ENCODE measurements around the gene SMPD3. TPM values are rescaled to one million over a fixed set of nuclear protein-coding genes. Genes with fewer than 3 reads are reported as not detected.

The SMPD3 gene
- total RNA-seq, 1 experiment from 2014 or later, result 0.17 TPM

DNA sequence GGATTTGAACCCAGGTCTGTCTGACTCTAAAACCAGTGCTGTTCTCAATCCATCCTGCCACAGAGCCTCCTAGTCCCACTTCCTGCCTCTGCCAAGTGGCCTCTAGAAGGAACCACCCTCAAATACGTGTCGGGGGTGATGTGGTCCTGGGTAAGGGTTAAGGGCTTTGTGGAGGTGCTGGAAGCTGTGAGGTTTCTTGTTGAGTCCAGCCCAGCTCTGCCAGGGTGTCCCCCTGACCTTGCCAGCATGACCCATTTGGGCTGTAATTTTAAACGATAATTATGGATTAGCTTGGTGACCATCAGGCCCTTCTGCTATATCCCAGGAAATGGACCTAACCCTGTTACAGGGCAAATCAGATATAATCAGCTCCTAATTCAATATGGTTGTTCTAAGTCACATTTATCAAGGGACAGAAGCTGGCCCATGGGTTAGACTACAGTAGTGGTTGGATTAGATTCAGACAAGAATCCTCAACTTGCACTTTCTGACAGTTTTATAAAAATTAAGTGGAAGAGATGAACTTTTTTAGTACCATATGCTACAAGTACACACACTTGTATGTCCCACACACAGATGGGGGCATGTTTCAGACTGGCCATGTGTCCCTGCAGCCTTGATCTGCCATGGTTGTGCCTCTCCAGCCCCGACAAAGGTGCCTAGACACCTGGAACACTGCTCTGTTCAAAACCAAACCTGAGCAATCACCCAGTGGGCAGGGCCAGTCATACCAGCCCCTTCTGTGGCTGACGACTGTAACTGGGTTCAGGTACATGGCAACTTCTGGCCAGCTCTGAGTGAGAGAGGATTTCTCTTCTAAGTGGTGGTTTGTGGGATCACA lies 48.0 kb downstream of the SMPD3 start:
- no TSS peak for BruUV-seq (replicated peaks)
- Histone ChIP-seq H3K27me3 (replicated peaks; ENCODE audit: insufficient read depth, low read depth, low read length, poor library complexity) (no peaks in the 10 kb centered on the region), H3K4me3 (ENCODE audit: low read depth, low read length, poor library complexity, severe bottlenecking) (no peak overlapping the region), H3K4me1 (ENCODE audit: insufficient read depth, low read length, poor library complexity, severe bottlenecking) (no peaks in the 10 kb centered on the region), H3K9me3 (ENCODE audit: low read depth, low read length, poor library complexity, severe bottlenecking) (no peaks in the 10 kb centered on the region), H3K36me3 (ENCODE audit: insufficient read depth, low read length, poor library complexity, severe bottlenecking) (no peaks in the 10 kb centered on the region), H3K27ac (ENCODE audit: low read depth, low read length, poor library complexity, severe bottlenecking) (no peak overlapping the region)
- intact Hi-C loops (cut with micrococcal nuclease; ENCODE audit: unreplicated experiment), result no loop called here
- ChIA-PET POLR2A (ENCODE audit: low non-redundant PET) (no interaction called here), CTCF (interaction anchor here (0.6 kb wide), 1 partner anchor 409 kb away, joined by 5 read pairs; no protein-coding TSS in a partner anchor)
- DNase-seq (ENCODE audit: low spot score), result no peak
- TF ChIP-seq EZH2 (IDR thresholded peaks at IDR 0.05; ENCODE audit: borderline replicate concordance, low read depth, low read length, poor library complexity, severe bottlenecking), result no peak
- TF ChIP-seq, protein P1, sequence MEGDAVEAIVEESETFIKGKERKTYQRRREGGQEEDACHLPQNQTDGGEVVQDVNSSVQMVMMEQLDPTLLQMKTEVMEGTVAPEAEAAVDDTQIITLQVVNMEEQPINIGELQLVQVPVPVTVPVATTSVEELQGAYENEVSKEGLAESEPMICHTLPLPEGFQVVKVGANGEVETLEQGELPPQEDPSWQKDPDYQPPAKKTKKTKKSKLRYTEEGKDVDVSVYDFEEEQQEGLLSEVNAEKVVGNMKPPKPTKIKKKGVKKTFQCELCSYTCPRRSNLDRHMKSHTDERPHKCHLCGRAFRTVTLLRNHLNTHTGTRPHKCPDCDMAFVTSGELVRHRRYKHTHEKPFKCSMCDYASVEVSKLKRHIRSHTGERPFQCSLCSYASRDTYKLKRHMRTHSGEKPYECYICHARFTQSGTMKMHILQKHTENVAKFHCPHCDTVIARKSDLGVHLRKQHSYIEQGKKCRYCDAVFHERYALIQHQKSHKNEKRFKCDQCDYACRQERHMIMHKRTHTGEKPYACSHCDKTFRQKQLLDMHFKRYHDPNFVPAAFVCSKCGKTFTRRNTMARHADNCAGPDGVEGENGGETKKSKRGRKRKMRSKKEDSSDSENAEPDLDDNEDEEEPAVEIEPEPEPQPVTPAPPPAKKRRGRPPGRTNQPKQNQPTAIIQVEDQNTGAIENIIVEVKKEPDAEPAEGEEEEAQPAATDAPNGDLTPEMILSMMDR (conservative IDR thresholded peaks at IDR 0.05; ENCODE audit: low read depth, low read length), result no peak

DNA sequence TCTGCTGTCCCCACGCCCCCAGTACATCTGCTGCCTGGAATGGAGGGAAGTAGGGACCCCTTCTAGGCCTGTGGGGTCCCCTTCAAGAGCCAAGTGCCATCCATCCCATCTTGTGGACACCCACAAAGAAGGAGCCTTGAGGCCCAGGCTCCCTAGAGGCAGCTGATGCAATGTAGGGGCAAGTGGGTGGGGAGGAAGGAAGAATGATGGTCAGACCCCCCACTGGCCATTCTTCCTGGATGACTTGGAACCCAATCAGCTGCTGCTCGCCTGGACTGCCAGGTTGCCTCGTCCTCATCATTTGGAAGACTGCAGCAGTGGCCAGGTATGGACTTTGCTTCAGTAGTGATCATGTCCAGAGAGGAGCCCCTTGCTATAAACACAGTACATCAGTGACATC lies 48.9 kb downstream of the SMPD3 start:
- BruUV-seq (replicated peaks), result no TSS peak
- H3K9me3 ChIP-seq (ENCODE audit: low read depth, low read length, poor library complexity, severe bottlenecking), result no peaks in the 10 kb centered on the region
- ChIA-PET CTCF (no interaction called here), POLR2A (ENCODE audit: low non-redundant PET) (no interaction called here)
- no peak overlapping the region for H3K4me3 ChIP-seq (ENCODE audit: low read depth, low read length, poor library complexity, severe bottlenecking)
- no peaks in the 10 kb centered on the region for H3K4me1 ChIP-seq (ENCODE audit: insufficient read depth, low read length, poor library complexity, severe bottlenecking)
- TF ChIP-seq, protein P1 (conservative IDR thresholded peaks at IDR 0.05; ENCODE audit: low read depth, low read length), result no peak
- TF ChIP-seq EZH2 (IDR thresholded peaks at IDR 0.05; ENCODE audit: borderline replicate concordance, low read depth, low read length, poor library complexity, severe bottlenecking), result no peak
- intact Hi-C loops (cut with micrococcal nuclease; ENCODE audit: unreplicated experiment), result no loop called here
- H3K36me3 ChIP-seq (ENCODE audit: insufficient read depth, low read length, poor library complexity, severe bottlenecking), result no peaks in the 10 kb centered on the region
- no peak overlapping the region for H3K27ac ChIP-seq (ENCODE audit: low read depth, low read length, poor library complexity, severe bottlenecking)
- DNase-seq (ENCODE audit: low spot score), result peak; percentile 9
- H3K27me3 ChIP-seq (replicated peaks; ENCODE audit: insufficient read depth, low read depth, low read length, poor library complexity), result no peaks in the 10 kb centered on the region

DNA sequence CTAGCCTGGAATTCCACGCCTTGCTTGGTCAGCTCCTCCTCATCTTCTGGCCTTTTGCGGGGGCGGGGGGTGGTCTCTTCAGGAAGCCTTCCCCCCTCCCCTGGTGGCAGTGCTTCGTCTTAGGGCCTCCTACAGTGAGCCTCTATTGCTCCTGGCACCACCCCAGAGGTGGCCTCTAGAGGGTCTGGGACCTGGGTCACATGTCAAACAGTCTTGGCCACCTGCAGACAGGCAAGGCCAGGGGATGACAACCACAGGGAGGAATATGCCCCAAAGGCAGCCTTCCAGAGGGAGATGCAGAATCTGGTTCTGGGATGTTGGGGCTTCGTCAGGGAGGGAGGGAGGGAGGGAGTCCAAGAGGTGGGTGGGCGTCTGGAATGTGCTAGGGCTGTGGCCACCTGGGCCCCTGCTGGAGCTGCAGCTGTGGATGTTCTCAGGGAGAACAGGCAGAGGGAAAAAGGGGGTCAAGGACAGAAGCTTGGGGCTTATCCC lies 50.6 kb downstream of the SMPD3 start:
- intact Hi-C loops (cut with micrococcal nuclease; ENCODE audit: unreplicated experiment), result no loop called here
- H3K4me3 ChIP-seq (ENCODE audit: low read depth, low read length, poor library complexity, severe bottlenecking), result no peak overlapping the region
- no peak for DNase-seq (ENCODE audit: low spot score)
- POLR2A ChIA-PET (ENCODE audit: low non-redundant PET), result no interaction called here
- H3K4me1 ChIP-seq (ENCODE audit: insufficient read depth, low read length, poor library complexity, severe bottlenecking), result no peaks in the 10 kb centered on the region
- H3K27ac ChIP-seq (ENCODE audit: low read depth, low read length, poor library complexity, severe bottlenecking), result no peak overlapping the region
- CTCF ChIA-PET, result no interaction called here
- H3K9me3 ChIP-seq (ENCODE audit: low read depth, low read length, poor library complexity, severe bottlenecking), result no peaks in the 10 kb centered on the region
- TF ChIP-seq, protein P1 (conservative IDR thresholded peaks at IDR 0.05; ENCODE audit: low read depth, low read length), result no peak
- TF ChIP-seq EZH2 (IDR thresholded peaks at IDR 0.05; ENCODE audit: borderline replicate concordance, low read depth, low read length, poor library complexity, severe bottlenecking), result no peak
- H3K36me3 ChIP-seq (ENCODE audit: insufficient read depth, low read length, poor library complexity, severe bottlenecking), result no peaks in the 10 kb centered on the region
- no TSS peak for BruUV-seq (replicated peaks)
- H3K27me3 ChIP-seq (replicated peaks; ENCODE audit: insufficient read depth, low read depth, low read length, poor library complexity), result no peaks in the 10 kb centered on the region
